Measurements from ENCODE around the gene LRP11.

- TF ChIP-seq CTCF (IDR thresholded peaks at IDR 0.05; ENCODE audit: low read length) (no peak), EZH2phosphoT487 (IDR thresholded peaks at IDR 0.05; ENCODE audit: low read length) (no peak), EZH2 (optimal IDR thresholded peaks at IDR 0.05; ENCODE audit: low read depth, low read length) (no peak)
Measured at GRCh38 chr6:149913540-149914240, 49.5 kb upstream of the LRP11 start.

Data from MM.1S (cell line).